K562 (cell line): ENCODE data around the gene LMAN2. TPM values are rescaled to one million over a fixed set of nuclear protein-coding genes. Genes with fewer than 3 reads are reported as not detected.

Experiments
- ATF7 ChIP-seq: fragments of 450-650 bp; IDR thresholded peaks from 2 replicates; pipeline ENCODE4 v1.7.1; 2014; ENCODE audit warnings: mild to moderate bottlenecking, moderate library complexity
- DMBX1 ChIP-seq: fragments of 250-450 bp; sonication (Bioruptor Pico); IDR thresholded peaks from 2 replicates; pipeline ENCODE4 v1.8.0; 2022; ENCODE audit warnings: inconsistent platforms, mild to moderate bottlenecking, moderate library complexity, borderline replicate concordance
- DPF2 ChIP-seq: fragments of 450-650 bp; IDR thresholded peaks from 2 replicates; pipeline ENCODE4 v1.6.1; 2016
- EP300 ChIP-seq: IDR thresholded peaks from 2 replicates; pipeline ENCODE4 v1.6.1; 2012; ENCODE audit warnings: low read length, improper control_type of control experiment
- EWSR1 ChIP-seq: fragments of 450-650 bp; IDR thresholded peaks from 2 replicates; pipeline ENCODE4 v1.6.1; 2018; ENCODE audit warnings: borderline replicate concordance, mild to moderate bottlenecking, low read depth, moderate library complexity; ENCODE audit not compliant: partially characterized antibody
- FOXJ3 ChIP-seq: sonication (generic); formaldehyde crosslinking; IDR thresholded peaks from 2 replicates; pipeline ENCODE4 v1.4.0; 2020; ENCODE audit warnings: mild to moderate bottlenecking, missing genetic modification reagents
- GABPB2 ChIP-seq: fragments of 250-450 bp; sonication (Bioruptor Pico); conservative IDR thresholded peaks from 2 replicates; pipeline ENCODE4 v1.5.1; 2021; ENCODE audit warnings: mild to moderate bottlenecking
- HIVEP1 ChIP-seq: fragments of 250-450 bp; sonication (Bioruptor Pico); IDR thresholded peaks from 2 replicates; pipeline ENCODE4 v1.4.0; 2020; ENCODE audit warnings: mild to moderate bottlenecking
- MAFK ChIP-seq: IDR thresholded peaks from 2 replicates; pipeline ENCODE4 v1.6.1; 2011; ENCODE audit warnings: low read length, improper control_type of control experiment
- MTA3 ChIP-seq: fragments of 450-650 bp; formaldehyde crosslinking; IDR thresholded peaks from 2 replicates; pipeline ENCODE4 v1.6.1; 2017; ENCODE audit warnings: mild to moderate bottlenecking, borderline replicate concordance
- RBBP5 ChIP-seq: fragments of 200-600 bp; sonication (generic); IDR thresholded peaks from 2 replicates; pipeline ENCODE4 v1.6.1; 2012; ENCODE audit warnings: borderline replicate concordance, mild to moderate bottlenecking, low read length, control low read depth, inconsistent platforms; ENCODE audit not compliant: insufficient read depth, poor library complexity, severe bottlenecking
- SAFB ChIP-seq: fragments of 200-400 bp; formaldehyde crosslinking; IDR thresholded peaks from 2 replicates; pipeline ENCODE4 v1.6.1; 2017; ENCODE audit warnings: low read depth, low read length, borderline replicate concordance
- SPI1 ChIP-seq: IDR thresholded peaks from 2 replicates; pipeline ENCODE4 v1.6.1; 2011; ENCODE audit warnings: low read depth, low read length, control low read depth, borderline replicate concordance
- XRCC3 ChIP-seq: fragments of 450-650 bp; IDR thresholded peaks from 2 replicates; pipeline ENCODE4 v1.6.1; 2017; ENCODE audit warnings: mild to moderate bottlenecking, moderate library complexity
- ZNF12 ChIP-seq: sonication (generic); formaldehyde crosslinking; IDR thresholded peaks from 2 replicates; pipeline ENCODE4 v1.4.0; 2020; ENCODE audit warnings: mild to moderate bottlenecking, missing genetic modification reagents
- ZNF212 ChIP-seq: fragments of 450-650 bp; formaldehyde crosslinking; IDR thresholded peaks from 2 replicates; pipeline ENCODE4 v1.4.0; 2020; ENCODE audit warnings: mild to moderate bottlenecking
- ZNF24 ChIP-seq: fragments of 450-650 bp; IDR thresholded peaks from 2 replicates; pipeline ENCODE4 v1.6.1; 2016
- ZNF398 ChIP-seq: fragments of 250-450 bp; sonication (Bioruptor Pico); IDR thresholded peaks from 2 replicates; pipeline ENCODE4 v1.8.0; 2021; ENCODE audit warnings: moderate library complexity, mild to moderate bottlenecking, inconsistent platforms
- ZNF408 ChIP-seq: fragments of 250-450 bp; sonication (Bioruptor Pico); IDR thresholded peaks from 2 replicates; pipeline ENCODE4 v1.4.0; 2020; ENCODE audit warnings: low read depth, mild to moderate bottlenecking, moderate library complexity
- ZNF778 ChIP-seq: fragments of 450-650 bp; formaldehyde crosslinking; IDR thresholded peaks from 2 replicates; pipeline ENCODE4 v1.4.0; 2020; ENCODE audit warnings: mild to moderate bottlenecking, moderate library complexity
- polyA plus RNA-seq, 8 experiments: library from polyadenylated mRNA; depleted of rRNA in 4 of 8; stranded (reverse) in 5 of 8; unstranded in 3 of 8; fragments of >200 nt; fragmentation: Nextera tagmentation in 2 of 8; fragmentation: Illumina TruSeq in 1 of 8; extraction: Ambion mirVana in 2 of 8; extraction: Trizol in 1 of 8; gene quantifications; 2 replicates each; pipeline versions ENCODE4 v1.2.1 to v1.2.3, GENCODE V29; 2011 to 2014; ENCODE audit warnings: inconsistent platforms in 1 of 8, missing spikeins in 1 of 8
- total RNA-seq, 7 experiments: library from RNA; depleted of rRNA in 6 of 7; stranded (reverse); fragments of >200 nt in 6 of 7; fragmentation: Illumina TruSeq in 2 of 7; extraction: Trizol in 2 of 7; gene quantifications; 2 replicates each; pipeline versions ENCODE4 v1.2.1 to v1.2.3, GENCODE V29; 2011 to 2021; ENCODE audit warnings: low replicate concordance in 1 of 7
- TF ChIP-seq, protein P1 (sequence below): IDR thresholded peaks from 3 replicates; pipeline ENCODE4 v1.6.1; 2011; ENCODE audit warnings: borderline replicate concordance, mild to moderate bottlenecking; ENCODE audit not compliant: insufficient read length, insufficient read depth
- TF ChIP-seq, protein P2 (sequence below): sonication (generic); formaldehyde crosslinking; IDR thresholded peaks from 2 replicates; pipeline ENCODE4 v1.8.0; 2022; ENCODE audit warnings: missing genetic modification reagents, mild to moderate bottlenecking, moderate library complexity, borderline replicate concordance
- TF ChIP-seq, protein P3 (sequence below): sonication (generic); formaldehyde crosslinking; IDR thresholded peaks from 2 replicates; pipeline ENCODE4 v1.8.0; 2022; ENCODE audit warnings: mild to moderate bottlenecking, missing genetic modification reagents, borderline replicate concordance

LMAN2 gene
- total and polyA plus RNA-seq, 9 of the 15 experiments (the other 6 are each of a cell fraction or from before 2014, with no cell fraction given) = 2.7 to 254 (median 136) TPM

- TF ChIP-seq, protein P1, sequence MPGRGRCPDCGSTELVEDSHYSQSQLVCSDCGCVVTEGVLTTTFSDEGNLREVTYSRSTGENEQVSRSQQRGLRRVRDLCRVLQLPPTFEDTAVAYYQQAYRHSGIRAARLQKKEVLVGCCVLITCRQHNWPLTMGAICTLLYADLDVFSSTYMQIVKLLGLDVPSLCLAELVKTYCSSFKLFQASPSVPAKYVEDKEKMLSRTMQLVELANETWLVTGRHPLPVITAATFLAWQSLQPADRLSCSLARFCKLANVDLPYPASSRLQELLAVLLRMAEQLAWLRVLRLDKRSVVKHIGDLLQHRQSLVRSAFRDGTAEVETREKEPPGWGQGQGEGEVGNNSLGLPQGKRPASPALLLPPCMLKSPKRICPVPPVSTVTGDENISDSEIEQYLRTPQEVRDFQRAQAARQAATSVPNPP = no peak
- no peak for TF ChIP-seq EWSR1
- TF ChIP-seq FOXJ3 (CRISPR knock-in tag) = no peak
- TF ChIP-seq ATF7 = peak; percentile 38; the same call in 1 of the 2 replicates
- TF ChIP-seq SPI1 = no peak
- no peak for TF ChIP-seq MTA3
- no peak for TF ChIP-seq ZNF408 (CRISPR knock-in tag)
- no peak for TF ChIP-seq ZNF12 (CRISPR knock-in tag)
- TF ChIP-seq DMBX1 (CRISPR knock-in tag) = no peak
- TF ChIP-seq RBBP5 = no peak
- no peak for TF ChIP-seq SAFB
- no peak; the same call in 1 of the 2 replicates for TF ChIP-seq EP300
- TF ChIP-seq, protein P2, sequence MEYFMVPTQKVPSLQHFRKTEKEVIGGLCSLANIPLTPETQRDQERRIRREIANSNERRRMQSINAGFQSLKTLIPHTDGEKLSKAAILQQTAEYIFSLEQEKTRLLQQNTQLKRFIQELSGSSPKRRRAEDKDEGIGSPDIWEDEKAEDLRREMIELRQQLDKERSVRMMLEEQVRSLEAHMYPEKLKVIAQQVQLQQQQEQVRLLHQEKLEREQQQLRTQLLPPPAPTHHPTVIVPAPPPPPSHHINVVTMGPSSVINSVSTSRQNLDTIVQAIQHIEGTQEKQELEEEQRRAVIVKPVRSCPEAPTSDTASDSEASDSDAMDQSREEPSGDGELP (CRISPR knock-in tag) = peak; percentile 91
- TF ChIP-seq ZNF212 (CRISPR knock-in tag) = no peak
- TF ChIP-seq DPF2 = 0 out of 2 replicates have a peak, but pooled peaks have one; percentile 43
- TF ChIP-seq ZNF24 = 0 out of 2 replicates have a peak, but pooled peaks have one; percentile 9
- no peak for TF ChIP-seq GABPB2 (CRISPR knock-in tag)
- no peak for TF ChIP-seq MAFK
- TF ChIP-seq ZNF398 (CRISPR knock-in tag) = no peak
- no peak for TF ChIP-seq ZNF778 (CRISPR knock-in tag)
- TF ChIP-seq, protein P3, sequence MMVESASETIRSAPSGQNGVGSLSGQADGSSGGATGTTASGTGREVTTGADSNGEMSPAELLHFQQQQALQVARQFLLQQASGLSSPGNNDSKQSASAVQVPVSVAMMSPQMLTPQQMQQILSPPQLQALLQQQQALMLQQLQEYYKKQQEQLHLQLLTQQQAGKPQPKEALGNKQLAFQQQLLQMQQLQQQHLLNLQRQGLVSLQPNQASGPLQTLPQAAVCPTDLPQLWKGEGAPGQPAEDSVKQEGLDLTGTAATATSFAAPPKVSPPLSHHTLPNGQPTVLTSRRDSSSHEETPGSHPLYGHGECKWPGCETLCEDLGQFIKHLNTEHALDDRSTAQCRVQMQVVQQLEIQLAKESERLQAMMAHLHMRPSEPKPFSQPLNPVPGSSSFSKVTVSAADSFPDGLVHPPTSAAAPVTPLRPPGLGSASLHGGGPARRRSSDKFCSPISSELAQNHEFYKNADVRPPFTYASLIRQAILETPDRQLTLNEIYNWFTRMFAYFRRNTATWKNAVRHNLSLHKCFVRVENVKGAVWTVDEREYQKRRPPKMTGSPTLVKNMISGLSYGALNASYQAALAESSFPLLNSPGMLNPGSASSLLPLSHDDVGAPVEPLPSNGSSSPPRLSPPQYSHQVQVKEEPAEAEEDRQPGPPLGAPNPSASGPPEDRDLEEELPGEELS (CRISPR knock-in tag) = no peak
- TF ChIP-seq HIVEP1 (CRISPR knock-in tag) = no peak
- TF ChIP-seq XRCC3 = no peak
Observed at GRCh38 chr5:177390363-177391300, 39.2 kb upstream of the LMAN2 start (continued).
